ENCODE data around the gene PLEKHG4B.
"Not testable (repeated sequence)": the region's sequence is repeated elsewhere in the genome, so short reads cannot be mapped to it uniquely, and the experiment has no call there.

DNA sequence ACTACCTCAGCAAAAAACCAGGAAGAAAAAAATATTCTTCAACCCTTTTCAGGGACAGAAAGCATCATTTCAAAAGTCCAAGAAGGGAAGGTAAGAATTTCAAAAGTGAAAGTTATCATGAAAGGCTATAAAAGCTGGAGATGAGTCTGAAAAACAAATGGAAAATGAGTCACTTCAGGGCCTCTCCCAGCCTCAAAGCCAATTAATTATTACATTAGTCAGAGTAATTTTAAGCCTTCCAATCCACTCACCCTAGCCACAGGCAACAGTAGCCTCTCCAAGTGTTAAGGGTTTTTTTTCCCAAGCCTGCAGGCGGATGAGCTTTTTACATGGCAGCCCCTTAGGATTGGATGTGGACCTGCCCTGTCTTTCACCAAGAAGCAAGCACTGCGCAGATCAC lies 123.3 kb downstream of the PLEKHG4B start:
- TF ChIP-seq CTCF (conservative IDR thresholded peaks at IDR 0.05; ENCODE audit: low read depth, low read length); EZH2phosphoT487 (IDR thresholded peaks at IDR 0.05; ENCODE audit: borderline replicate concordance, low read length); EZH2 (IDR thresholded peaks at IDR 0.05; ENCODE audit: low read length, unreplicated experiment): not testable (repeated sequence)
